PC-9 (cell line): ENCODE results near the gene DUSP10. TPM values are rescaled to one million over a fixed set of nuclear protein-coding genes. Genes with fewer than 3 reads are reported as not detected.

Experiments
- BruUV-seq: library from RNA; stranded (reverse); fragments of 400-500 nt; replicated peaks from 2 replicates; lab custom pipeline; 2021; lab: Mats Ljungman, UMichigan
- CTCF ChIA-PET: fragments of 300-600 bp; sonication (Branson Sonifier 250); formaldehyde crosslinking; loops from one replicate; lab custom pipeline; 2022; ENCODE audit warnings: antibody characterized with exemption; lab: Charles Lee
- POLR2A ChIA-PET: fragments of 300-600 bp; sonication (Branson Sonifier 250); formaldehyde crosslinking; loops from one replicate; lab custom pipeline; 2022; ENCODE audit warnings: antibody characterized with exemption; ENCODE audit not compliant: unreplicated experiment; lab: Charles Lee
- DNase-seq, 2 experiments: peaks; one replicate each; pipeline versions ENCODE4 v3.0.0 to v3.0.0-alpha.2; 2015 to 2022; ENCODE audit warnings: mixed read lengths in 1 of 2
- H2AFZ ChIP-seq: fragments of 200-600 bp; sonication (generic); 2 replicates; pipeline ENCODE4 v1.8.1; 2017; ENCODE audit warnings: antibody characterized with exemption
- H3F3A ChIP-seq: fragments of 200-600 bp; sonication (generic); 2 replicates; pipeline ENCODE4 v1.8.1; 2017; ENCODE audit warnings: antibody characterized with exemption, mild to moderate bottlenecking, low read depth; ENCODE audit not compliant: insufficient read depth
- H3K27ac ChIP-seq: fragments of 200-600 bp; sonication (generic); 2 replicates; pipeline ENCODE4 v1.6.1; 2016; ENCODE audit warnings: mixed run types
- H3K27me3 ChIP-seq: fragments of 200-600 bp; sonication (generic); 2 replicates; pipeline ENCODE4 v1.6.1; 2016; ENCODE audit warnings: low read depth, mixed run types; ENCODE audit not compliant: insufficient read depth
- H3K36me3 ChIP-seq: fragments of 200-600 bp; sonication (generic); 2 replicates; pipeline ENCODE4 v1.6.1; 2016; ENCODE audit warnings: low read depth, mixed run types
- H3K4me1 ChIP-seq: fragments of 200-600 bp; sonication (generic); replicated peaks from 2 replicates; pipeline ENCODE4 v1.6.1; 2016; ENCODE audit warnings: mixed run types; ENCODE audit not compliant: insufficient read depth
- H3K4me2 ChIP-seq: fragments of 200-600 bp; sonication (generic); 2 replicates; pipeline ENCODE4 v1.6.1; 2017; ENCODE audit warnings: mixed run types
- H3K4me3 ChIP-seq: fragments of 200-600 bp; sonication (generic); 2 replicates; pipeline ENCODE4 v1.6.1; 2016; ENCODE audit warnings: mixed run types
- H3K79me2 ChIP-seq: fragments of 200-600 bp; sonication (generic); 2 replicates; pipeline ENCODE4 v1.6.1; 2017; ENCODE audit warnings: low read depth, mixed run types
- H3K9me2 ChIP-seq: fragments of 200-600 bp; sonication (generic); 2 replicates; pipeline ENCODE4 v1.8.1; 2017; ENCODE audit warnings: mild to moderate bottlenecking; ENCODE audit not compliant: insufficient read depth
- H3K9me3 ChIP-seq: fragments of 200-600 bp; sonication (generic); 2 replicates; pipeline ENCODE4 v1.8.1; 2016; ENCODE audit warnings: low read depth; ENCODE audit not compliant: insufficient read depth
- H4K20me1 ChIP-seq: fragments of 200-600 bp; sonication (generic); 2 replicates; pipeline ENCODE4 v1.8.1; 2017; ENCODE audit not compliant: insufficient read depth
- EZH2 ChIP-seq: fragments of 200-600 bp; sonication (generic); IDR thresholded peaks from 2 replicates; pipeline ENCODE4 v1.8.0; 2017; ENCODE audit warnings: antibody characterized with exemption, low read depth
- intact Hi-C: fragments of 100-400 bp; cut with micrococcal nuclease; formaldehyde crosslinking; loops from one replicate; pipeline ENCODE4 v1.10.0; 2022; ENCODE audit not compliant: unreplicated experiment
- total RNA-seq: library from RNA; stranded (reverse); gene quantifications from 2 replicates; pipeline ENCODE4 v1.2.3, GENCODE V29; 2021
- TF ChIP-seq, protein P1 (sequence below): fragments of 200-600 bp; sonication (generic); conservative IDR thresholded peaks from 2 replicates; pipeline ENCODE4 v1.6.1; 2017; ENCODE audit warnings: mixed run types, antibody characterized with exemption, mild to moderate bottlenecking, moderate library complexity

Gene DUSP10
- total RNA-seq, 1 experiment from 2014 or later, result 7.0 TPM

DNA sequence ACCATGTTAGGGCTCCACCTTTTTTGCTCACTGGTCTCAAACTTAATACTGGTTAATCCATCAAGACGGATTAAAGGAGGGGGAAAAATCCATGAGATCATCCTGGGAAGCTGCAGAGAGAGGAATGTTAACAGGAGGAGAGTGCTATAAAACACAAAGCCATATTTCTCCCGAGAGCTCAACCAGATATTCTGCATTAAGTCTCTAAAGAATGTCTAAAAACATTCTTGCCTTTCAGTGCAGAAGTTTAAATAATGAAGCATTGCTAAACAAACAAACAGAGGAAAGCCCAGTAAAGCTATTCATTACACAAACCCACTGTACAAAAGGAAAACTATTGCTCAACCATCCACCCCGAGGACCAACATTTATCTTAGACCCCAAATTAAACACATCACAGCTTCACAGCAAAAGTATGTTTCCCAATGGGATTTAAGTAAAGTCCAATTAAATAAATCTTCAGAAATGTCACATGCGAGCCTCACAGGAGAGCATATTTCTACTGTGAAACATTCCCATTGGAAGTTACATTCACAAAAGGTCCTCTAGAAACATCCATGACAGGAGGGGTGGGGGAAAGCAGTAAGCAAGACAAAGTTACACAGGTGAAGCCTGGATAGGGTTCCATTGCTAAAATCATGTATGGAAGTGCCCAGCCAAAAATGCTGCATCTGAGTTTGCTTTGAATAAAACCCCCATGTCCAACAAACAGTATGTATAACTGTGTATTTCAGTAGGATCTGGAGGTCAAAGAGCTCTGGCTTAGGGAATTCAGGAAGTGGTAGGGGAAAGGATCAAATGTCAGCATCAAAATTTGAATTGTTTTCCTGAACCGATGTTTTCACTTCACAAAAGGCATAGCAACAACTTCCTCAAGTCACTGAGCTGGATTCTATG, 23.3 kb downstream of the DUSP10 start:
- peak overlapping the region; percentile 14; the same call in 1 of the 2 replicates for H3K4me3 ChIP-seq
- H4K20me1 ChIP-seq, result no peaks in the 10 kb centered on the region
- TF ChIP-seq, protein P1, sequence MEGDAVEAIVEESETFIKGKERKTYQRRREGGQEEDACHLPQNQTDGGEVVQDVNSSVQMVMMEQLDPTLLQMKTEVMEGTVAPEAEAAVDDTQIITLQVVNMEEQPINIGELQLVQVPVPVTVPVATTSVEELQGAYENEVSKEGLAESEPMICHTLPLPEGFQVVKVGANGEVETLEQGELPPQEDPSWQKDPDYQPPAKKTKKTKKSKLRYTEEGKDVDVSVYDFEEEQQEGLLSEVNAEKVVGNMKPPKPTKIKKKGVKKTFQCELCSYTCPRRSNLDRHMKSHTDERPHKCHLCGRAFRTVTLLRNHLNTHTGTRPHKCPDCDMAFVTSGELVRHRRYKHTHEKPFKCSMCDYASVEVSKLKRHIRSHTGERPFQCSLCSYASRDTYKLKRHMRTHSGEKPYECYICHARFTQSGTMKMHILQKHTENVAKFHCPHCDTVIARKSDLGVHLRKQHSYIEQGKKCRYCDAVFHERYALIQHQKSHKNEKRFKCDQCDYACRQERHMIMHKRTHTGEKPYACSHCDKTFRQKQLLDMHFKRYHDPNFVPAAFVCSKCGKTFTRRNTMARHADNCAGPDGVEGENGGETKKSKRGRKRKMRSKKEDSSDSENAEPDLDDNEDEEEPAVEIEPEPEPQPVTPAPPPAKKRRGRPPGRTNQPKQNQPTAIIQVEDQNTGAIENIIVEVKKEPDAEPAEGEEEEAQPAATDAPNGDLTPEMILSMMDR, result no peak
- no peak for TF ChIP-seq EZH2
- ChIA-PET CTCF (no interaction called here), POLR2A (interaction anchor here (0.5 to 0.7 kb wide), 5 partner anchors 24 to 156 kb away, joined by 3 to 4 read pairs (median 3); partner anchors contain the start of gene DUSP10)
- H3K4me1 ChIP-seq, result peaks cover 53% of the 10 kb centered on the region
- H3F3A ChIP-seq, result peaks cover 16% of the 10 kb centered on the region
- peak overlapping the region; percentile 64 for H3K4me2 ChIP-seq
- no peaks in the 10 kb centered on the region for H3K9me2 ChIP-seq
- H3K27me3 ChIP-seq, result no peaks in the 10 kb centered on the region
- H2AFZ ChIP-seq, result no peak overlapping the region; the same call in 1 of the 2 replicates
- peaks cover 24% of the 10 kb centered on the region for H3K36me3 ChIP-seq
- BruUV-seq, result no TSS peak
- peaks cover 19% of the 10 kb centered on the region; the same call in 1 of the 2 replicates for H3K79me2 ChIP-seq
- peaks cover 14% of the 10 kb centered on the region; the same call in 1 of the 2 replicates for H3K9me3 ChIP-seq
- H3K27ac ChIP-seq, result peak overlapping the region; percentile 62
- DNase-seq, result peak; percentile 9 to 89
- intact Hi-C loops, result loop anchor here (1.0 kb wide), 1 partner anchor 113 kb away; no protein-coding TSS in a partner anchor

- intact Hi-C loops, result no loop called here
- no peaks in the 10 kb centered on the region for H3K9me2 ChIP-seq
- no peak overlapping the region for H3K4me3 ChIP-seq
- peaks cover 16% of the 10 kb centered on the region for H3K36me3 ChIP-seq
- peaks cover 16% of the 10 kb centered on the region for H3F3A ChIP-seq
- H3K79me2 ChIP-seq, result peaks cover 19% of the 10 kb centered on the region; the same call in 1 of the 2 replicates
- H3K27ac ChIP-seq, result no peak overlapping the region
- peaks cover 59% of the 10 kb centered on the region for H3K4me1 ChIP-seq
- TF ChIP-seq EZH2, result no peak
- TF ChIP-seq, protein P1, result no peak
- H3K4me2 ChIP-seq, result no peak overlapping the region
- peaks cover 2% of the 10 kb centered on the region; the same call in 1 of the 2 replicates for H3K9me3 ChIP-seq
- ChIA-PET CTCF (no interaction called here), POLR2A (interaction anchor here (0.8 kb wide), 1 partner anchor 1464 kb away, joined by 16 read pairs; no protein-coding TSS in a partner anchor)
- no peak overlapping the region for H2AFZ ChIP-seq
- no peaks in the 10 kb centered on the region for H4K20me1 ChIP-seq
- no peak for DNase-seq
- BruUV-seq, result no TSS peak
- H3K27me3 ChIP-seq, result no peaks in the 10 kb centered on the region
Measured at GRCh38 chr1:221717485-221717853, 24.4 kb downstream of the DUSP10 start.

- H3K36me3 ChIP-seq, result peaks cover 11% of the 10 kb centered on the region; the same call in 1 of the 2 replicates
- peaks cover 16% of the 10 kb centered on the region for H3F3A ChIP-seq
- H3K27ac ChIP-seq, result no peak overlapping the region
- H3K9me3 ChIP-seq, result no peaks in the 10 kb centered on the region
- DNase-seq, result no peak
- no peak overlapping the region for H2AFZ ChIP-seq
- no peaks in the 10 kb centered on the region for H4K20me1 ChIP-seq
- H3K9me2 ChIP-seq, result no peaks in the 10 kb centered on the region
- H3K4me3 ChIP-seq, result no peak overlapping the region
- H3K4me2 ChIP-seq, result no peak overlapping the region
- POLR2A ChIA-PET, result interaction anchor here (0.8 kb wide), 1 partner anchor 1464 kb away, joined by 16 read pairs; no protein-coding TSS in a partner anchor
- H3K4me1 ChIP-seq, result peaks cover 65% of the 10 kb centered on the region
- H3K79me2 ChIP-seq, result peaks cover 19% of the 10 kb centered on the region; the same call in 1 of the 2 replicates
- no TSS peak for BruUV-seq
- CTCF ChIA-PET, result no interaction called here
- TF ChIP-seq EZH2, result no peak
- TF ChIP-seq, protein P1, result no peak
- no peaks in the 10 kb centered on the region for H3K27me3 ChIP-seq
- intact Hi-C loops, result no loop called here
Measured at GRCh38 chr1:221716713-221717484, 25.0 kb downstream of the DUSP10 start.
